Sigmoid colon (tissue), 4 donors: ENCODE measurements around the gene SLC1A2.

Experiments used
- EP300 ChIP-seq, 4 donors: sonication (generic); formaldehyde crosslinking; IDR thresholded peaks; one replicate each; pipeline ENCODE4 v1.6.1; 2017; ENCODE audit warnings: antibody characterized with exemption in 4 of 4
- POLR2A ChIP-seq, 2 donors: fragments of 450-650 bp; IDR thresholded peaks; one replicate each; pipeline ENCODE4 v1.6.1; 2016; ENCODE audit warnings: antibody characterized with exemption in 2 of 2, mild to moderate bottlenecking in 2 of 2, moderate library complexity in 2 of 2
- POLR2AphosphoS5 ChIP-seq, 4 donors: sonication (generic); formaldehyde crosslinking; IDR thresholded peaks; one replicate each; pipeline ENCODE4 v1.6.1; 2017; ENCODE audit warnings: antibody characterized with exemption in 4 of 4
- TF ChIP-seq, protein P1 (sequence below), 4 experiments: fragments of 450-650 bp in 3 of 4; fragments of 200-600 bp in 1 of 4; IDR thresholded peaks; one replicate each; pipeline ENCODE4 v1.5.1; 2016 to 2019; ENCODE audit warnings: antibody characterized with exemption in 4 of 4, mild to moderate bottlenecking in 3 of 4, moderate library complexity in 2 of 4

DNA sequence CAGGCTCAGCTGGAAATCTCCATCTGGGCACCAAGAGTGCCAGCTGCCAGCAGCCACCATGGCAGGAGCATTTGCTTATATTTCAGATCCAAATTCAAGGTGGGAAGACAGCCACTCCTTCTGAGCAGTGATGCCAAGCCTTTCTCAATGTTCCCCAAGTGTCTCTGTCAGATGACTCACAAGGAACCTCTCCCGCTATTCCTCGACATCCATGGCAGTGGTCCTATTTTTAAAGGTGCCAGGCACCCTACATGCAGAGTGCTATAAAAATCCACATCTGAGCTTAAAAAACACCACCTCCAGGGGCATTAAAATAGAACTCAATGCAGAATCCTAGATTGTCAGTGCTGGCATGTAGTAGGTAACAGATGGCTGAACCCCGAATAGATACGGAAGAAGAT lies 112.1 kb downstream of the SLC1A2 start:
- TF ChIP-seq, protein P1, sequence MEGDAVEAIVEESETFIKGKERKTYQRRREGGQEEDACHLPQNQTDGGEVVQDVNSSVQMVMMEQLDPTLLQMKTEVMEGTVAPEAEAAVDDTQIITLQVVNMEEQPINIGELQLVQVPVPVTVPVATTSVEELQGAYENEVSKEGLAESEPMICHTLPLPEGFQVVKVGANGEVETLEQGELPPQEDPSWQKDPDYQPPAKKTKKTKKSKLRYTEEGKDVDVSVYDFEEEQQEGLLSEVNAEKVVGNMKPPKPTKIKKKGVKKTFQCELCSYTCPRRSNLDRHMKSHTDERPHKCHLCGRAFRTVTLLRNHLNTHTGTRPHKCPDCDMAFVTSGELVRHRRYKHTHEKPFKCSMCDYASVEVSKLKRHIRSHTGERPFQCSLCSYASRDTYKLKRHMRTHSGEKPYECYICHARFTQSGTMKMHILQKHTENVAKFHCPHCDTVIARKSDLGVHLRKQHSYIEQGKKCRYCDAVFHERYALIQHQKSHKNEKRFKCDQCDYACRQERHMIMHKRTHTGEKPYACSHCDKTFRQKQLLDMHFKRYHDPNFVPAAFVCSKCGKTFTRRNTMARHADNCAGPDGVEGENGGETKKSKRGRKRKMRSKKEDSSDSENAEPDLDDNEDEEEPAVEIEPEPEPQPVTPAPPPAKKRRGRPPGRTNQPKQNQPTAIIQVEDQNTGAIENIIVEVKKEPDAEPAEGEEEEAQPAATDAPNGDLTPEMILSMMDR (IDR thresholded peaks at IDR 0.05) = no peak
- TF ChIP-seq POLR2A (IDR thresholded peaks at IDR 0.05) (no peak), POLR2AphosphoS5 (IDR thresholded peaks at IDR 0.05) (no peak), EP300 (IDR thresholded peaks at IDR 0.05) (no peak)
